HUES6 (cell line): Measurements from ENCODE around the gene MYB.
"Not testable (repeated sequence)": the region's sequence is repeated elsewhere in the genome, so short reads cannot be mapped to it uniquely, and the experiment has no call there.

Experiments used
- H3K27ac ChIP-seq: 2 replicates; pipeline ENCODE4 v1.7.0; 2013; ENCODE audit warnings: low read depth, mild to moderate bottlenecking, low read length, inconsistent platforms
- H3K27me3 ChIP-seq: 2 replicates; pipeline ENCODE4 v1.6.1; 2013; ENCODE audit warnings: low read length; ENCODE audit not compliant: control insufficient read depth, insufficient read depth
- H3K36me3 ChIP-seq: 2 replicates; pipeline ENCODE4 v1.6.1; 2013; ENCODE audit warnings: low read length; ENCODE audit not compliant: control insufficient read depth, insufficient read depth
- H3K4me1 ChIP-seq: 2 replicates; pipeline ENCODE4 v1.6.1; 2013; ENCODE audit warnings: low read length; ENCODE audit not compliant: control insufficient read depth, insufficient read depth
- H3K4me3 ChIP-seq: 2 replicates; pipeline ENCODE4 v1.5.1; 2013; ENCODE audit warnings: low read depth, low read length
- H3K9ac ChIP-seq: one replicate; pipeline ENCODE4 v1.6.1; 2013; ENCODE audit warnings: mild to moderate bottlenecking, low read length
- H3K9me3 ChIP-seq: 2 replicates; pipeline ENCODE4 v1.6.1; 2013; ENCODE audit warnings: low read depth, low read length; ENCODE audit not compliant: control insufficient read depth, insufficient read depth

Gene MYB

GRCh38 chr6:135147637-135148592, 33.2 kb upstream of the MYB start:
- Histone ChIP-seq H3K4me1 (peaks cover 9% of the 10 kb centered on the region), H3K27ac (no peak overlapping the region), H3K4me3 (no peak overlapping the region), H3K36me3 (no peaks in the 10 kb centered on the region), H3K27me3 (no peaks in the 10 kb centered on the region), H3K9me3 (no peaks in the 10 kb centered on the region), H3K9ac (no peak overlapping the region)

- H3K27ac ChIP-seq, result no peak overlapping the region
- H3K36me3 ChIP-seq, result no peaks in the 10 kb centered on the region
- H3K4me1 ChIP-seq, result peaks cover 9% of the 10 kb centered on the region
- no peak overlapping the region for H3K4me3 ChIP-seq
- H3K9me3 ChIP-seq, result no peaks in the 10 kb centered on the region
- no peak overlapping the region for H3K9ac ChIP-seq
- no peaks in the 10 kb centered on the region for H3K27me3 ChIP-seq
Measured at GRCh38 chr6:135148889-135149288, 32.2 kb upstream of the MYB start.

GRCh38 chr6:135149376-135149775, 31.7 kb upstream of the MYB start:
- Histone ChIP-seq H3K27me3 (no peaks in the 10 kb centered on the region), H3K36me3 (no peaks in the 10 kb centered on the region), H3K27ac (no peak overlapping the region), H3K9ac (no peak overlapping the region), H3K9me3 (no peaks in the 10 kb centered on the region), H3K4me3 (no peak overlapping the region), H3K4me1 (peaks cover 9% of the 10 kb centered on the region)

GRCh38 chr6:135150481-135150880, 30.6 kb upstream of the MYB start:
- H3K36me3 ChIP-seq, H3K27ac ChIP-seq, H3K4me3 ChIP-seq, H3K4me1 ChIP-seq, H3K27me3 ChIP-seq, H3K9ac ChIP-seq, H3K9me3 ChIP-seq: not testable (repeated sequence)

GRCh38 chr6:135154125-135154524, 27.0 kb upstream of the MYB start:
- H3K4me3 ChIP-seq, H3K27me3 ChIP-seq, H3K4me1 ChIP-seq, H3K36me3 ChIP-seq, H3K9ac ChIP-seq, H3K9me3 ChIP-seq, H3K27ac ChIP-seq: not testable (repeated sequence)

GRCh38 chr6:135158397-135158796, 22.7 kb upstream of the MYB start:
- H3K4me3 ChIP-seq, result no peak overlapping the region
- H3K4me1 ChIP-seq, result peaks cover 3% of the 10 kb centered on the region; the same call in 1 of the 2 replicates
- H3K9me3 ChIP-seq, result no peaks in the 10 kb centered on the region
- H3K36me3 ChIP-seq, result no peaks in the 10 kb centered on the region
- no peak overlapping the region for H3K27ac ChIP-seq
- no peak overlapping the region for H3K9ac ChIP-seq
- no peaks in the 10 kb centered on the region for H3K27me3 ChIP-seq

- no peaks in the 10 kb centered on the region for H3K27me3 ChIP-seq
- H3K4me3 ChIP-seq, result no peak overlapping the region
- no peak overlapping the region for H3K27ac ChIP-seq
- no peaks in the 10 kb centered on the region for H3K36me3 ChIP-seq
- peaks cover 3% of the 10 kb centered on the region; the same call in 1 of the 2 replicates for H3K4me1 ChIP-seq
- no peaks in the 10 kb centered on the region for H3K9me3 ChIP-seq
- no peak overlapping the region for H3K9ac ChIP-seq
Measured at GRCh38 chr6:135159531-135159930, 21.6 kb upstream of the MYB start.

GRCh38 chr6:135161411-135162395, 19.4 kb upstream of the MYB start:
- Histone ChIP-seq H3K9me3 (no peaks in the 10 kb centered on the region), H3K4me1 (peaks cover 3% of the 10 kb centered on the region; the same call in 1 of the 2 replicates), H3K27me3 (no peaks in the 10 kb centered on the region), H3K27ac (no peak overlapping the region), H3K9ac (no peak overlapping the region), H3K4me3 (no peak overlapping the region), H3K36me3 (no peaks in the 10 kb centered on the region)

GRCh38 chr6:135162678-135163439, 18.2 kb upstream of the MYB start:
- H3K27me3 ChIP-seq, result no peaks in the 10 kb centered on the region
- no peaks in the 10 kb centered on the region for H3K36me3 ChIP-seq
- H3K9ac ChIP-seq, result no peak overlapping the region
- peaks cover 3% of the 10 kb centered on the region; the same call in 1 of the 2 replicates for H3K4me1 ChIP-seq
- H3K9me3 ChIP-seq, result no peaks in the 10 kb centered on the region
- no peak overlapping the region for H3K4me3 ChIP-seq
- H3K27ac ChIP-seq, result no peak overlapping the region

- H3K9ac ChIP-seq, result no peak overlapping the region
- H3K9me3 ChIP-seq, result no peaks in the 10 kb centered on the region
- H3K4me1 ChIP-seq, result peaks cover 3% of the 10 kb centered on the region; the same call in 1 of the 2 replicates
- H3K27ac ChIP-seq, result no peak overlapping the region
- no peak overlapping the region for H3K4me3 ChIP-seq
- no peaks in the 10 kb centered on the region for H3K27me3 ChIP-seq
- H3K36me3 ChIP-seq, result no peaks in the 10 kb centered on the region
Measured at GRCh38 chr6:135163440-135163738, 17.7 kb upstream of the MYB start.
